Stomach (tissue), 4 donors: ENCODE data around the gene TBX21.

ENCODE experiments used
- CTCF ChIP-seq, 7 experiments: fragments of 450-650 bp in 4 of 7; fragments of 200-600 bp in 3 of 7; sonication (generic) in 3 of 7; IDR thresholded peaks; one replicate each; pipeline ENCODE4 v1.5.1; 2016 to 2019; ENCODE audit warnings: antibody characterized with exemption in 7 of 7, control low read depth in 2 of 7, mild to moderate bottlenecking in 1 of 7
- EP300 ChIP-seq: sonication (generic); formaldehyde crosslinking; IDR thresholded peaks from one replicate; pipeline ENCODE4 v1.6.1; 2017; ENCODE audit warnings: antibody characterized with exemption
- POLR2A ChIP-seq, 4 donors: fragments of 450-650 bp; IDR thresholded peaks; one replicate each; pipeline ENCODE4 v1.6.1; 2016; ENCODE audit warnings: antibody characterized with exemption in 4 of 4, control low read depth in 2 of 4, mild to moderate bottlenecking in 1 of 4, moderate library complexity in 1 of 4
- POLR2AphosphoS5 ChIP-seq, 3 donors: sonication (generic); formaldehyde crosslinking; IDR thresholded peaks; one replicate each; pipeline ENCODE4 v1.6.1; 2016; ENCODE audit warnings: antibody characterized with exemption in 3 of 3

DNA sequence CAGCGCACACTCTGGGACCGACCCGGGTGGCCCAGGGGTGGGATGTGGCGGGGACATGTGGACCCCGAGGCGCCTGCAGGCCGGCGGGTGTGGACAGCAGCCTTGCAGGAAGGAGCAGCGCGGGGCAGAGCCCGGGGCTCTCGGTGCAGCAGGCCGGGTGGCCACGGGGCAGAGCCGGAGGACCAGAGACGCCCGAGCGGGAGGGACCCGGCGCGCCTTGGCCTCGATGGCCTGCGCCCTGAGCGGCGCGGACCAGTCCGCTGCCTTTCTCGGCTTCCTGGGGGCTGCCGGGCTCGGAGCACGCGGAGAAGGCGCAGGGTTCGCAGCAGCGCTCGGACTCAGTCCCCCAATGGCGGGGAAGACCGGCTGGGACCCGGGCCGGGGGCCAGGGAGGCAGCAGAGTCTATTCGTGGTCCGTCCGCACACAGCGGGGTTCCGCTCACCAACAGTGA, 45.2 kb downstream of the TBX21 start:
- TF ChIP-seq CTCF (IDR thresholded peaks at IDR 0.05), result no peak
- no peak for TF ChIP-seq POLR2A (IDR thresholded peaks at IDR 0.05)
- TF ChIP-seq EP300, result no peak
- TF ChIP-seq POLR2AphosphoS5 (IDR thresholded peaks at IDR 0.05), result no peak
